ENCODE measurements around the gene RERE.

RERE gene

GRCh38 chr1:8395433-8395866 lies 422.0 kb downstream of the RERE start:
- H3K27ac ChIP-seq (ENCODE audit: extremely low read depth, low read depth, low read length): no peak overlapping the region; the same call in 1 of the 2 replicates
- peaks cover 15% of the 10 kb centered on the region; the same call in 1 of the 2 replicates for H3K4me1 ChIP-seq (ENCODE audit: control insufficient read depth, insufficient read depth, low read length)
- H3K9me3 ChIP-seq (ENCODE audit: control insufficient read depth, insufficient read depth, low read depth, low read length): no peaks in the 10 kb centered on the region
- ChIA-PET POLR2A (no interaction called here), CTCF (interaction anchor here (0.6 to 0.7 kb wide), 2 partner anchors 305 to 643 kb away, joined by 5 to 6 read pairs; no protein-coding TSS in a partner anchor)
- H3K4me3 ChIP-seq (ENCODE audit: low read depth, low read length): no peak overlapping the region
- peaks cover 4 to 6% of the 10 kb centered on the region in 2 experiments; a peak in 2 of 3 replicates for H3K36me3 ChIP-seq (ENCODE audit: control insufficient read depth in 2 of 2, insufficient read depth in 1 of 2, low read length in 2 of 2)
- TF ChIP-seq ZNF549 (tag by site-specific recombination; IDR thresholded peaks at IDR 0.05) (no peak), ZFHX2 (tag by site-specific recombination; conservative IDR thresholded peaks at IDR 0.05) (0 out of 2 replicates have a peak, but pooled peaks have one; percentile 2), ZNF792 (tag by site-specific recombination; IDR thresholded peaks at IDR 0.05) (0 out of 2 replicates have a peak, but pooled peaks have one; percentile 5)

GRCh38 chr1:8394456-8395321 lies 422.8 kb downstream of the RERE start:
- Histone ChIP-seq H3K27ac (ENCODE audit: extremely low read depth, low read depth, low read length) (peak overlapping the region; percentile 1; the same call in 1 of the 2 replicates), H3K4me1 (ENCODE audit: control insufficient read depth, insufficient read depth, low read length) (peaks cover 15% of the 10 kb centered on the region; the same call in 1 of the 2 replicates), H3K36me3 (ENCODE audit: control insufficient read depth in 2 of 2, insufficient read depth in 1 of 2, low read length in 2 of 2) (peaks cover 4 to 11% of the 10 kb centered on the region in 2 experiments; a peak in 2 of 3 replicates), H3K9me3 (ENCODE audit: control insufficient read depth, insufficient read depth, low read depth, low read length) (no peaks in the 10 kb centered on the region), H3K4me3 (ENCODE audit: low read depth, low read length) (no peak overlapping the region)
- CTCF ChIA-PET: interaction anchor here (0.7 to 1.0 kb wide), 2 partner anchors 65 to 167 kb away, joined by 3 read pairs; no protein-coding TSS in a partner anchor
- POLR2A ChIA-PET: no interaction called here
- peak; percentile 28; the same call in 1 of the 2 replicates for TF ChIP-seq KLF16 (tag by site-specific recombination; IDR thresholded peaks at IDR 0.05)
- TF ChIP-seq ZNF211 (tag by site-specific recombination; IDR thresholded peaks at IDR 0.05; ENCODE audit: low read depth): no peak
- 0 out of 2 replicates have a peak, but pooled peaks have one; percentile 38 for TF ChIP-seq ZNF692 (tag by site-specific recombination; IDR thresholded peaks at IDR 0.05)
- TF ChIP-seq ZXDB (tag by site-specific recombination; IDR thresholded peaks at IDR 0.05): peak; percentile 74
- peak; percentile 52; the same call in 1 of the 2 replicates for TF ChIP-seq TCF7L2 (IDR thresholded peaks at IDR 0.05; ENCODE audit: borderline replicate concordance, low read depth, low read length)
- TF ChIP-seq TRIM28 (IDR thresholded peaks at IDR 0.05; ENCODE audit: borderline replicate concordance, low read length): 0 out of 2 replicates have a peak, but pooled peaks have one; percentile 25
- peak; percentile 77 for TF ChIP-seq ZNF629 (tag by site-specific recombination; IDR thresholded peaks at IDR 0.05)
- peak; percentile 51 for TF ChIP-seq BCL11A (tag by site-specific recombination; IDR thresholded peaks at IDR 0.05; ENCODE audit: low read depth)
- no peak for TF ChIP-seq ZNF155 (tag by site-specific recombination; IDR thresholded peaks at IDR 0.05)
- peak; percentile 76; the same call in 1 of the 2 replicates for TF ChIP-seq SP7 (tag by site-specific recombination; IDR thresholded peaks at IDR 0.05)
- peak; percentile 26; the same call in 1 of the 2 replicates for TF ChIP-seq KLF8 (tag by site-specific recombination; IDR thresholded peaks at IDR 0.05)
- TF ChIP-seq PRDM4 (tag by site-specific recombination; IDR thresholded peaks at IDR 0.05): peak; percentile 10; the same call in 1 of the 2 replicates
- 0 out of 2 replicates have a peak, but pooled peaks have one; percentile 14 for TF ChIP-seq ZNF792 (tag by site-specific recombination; IDR thresholded peaks at IDR 0.05)
- TF ChIP-seq ZNF555 (tag by site-specific recombination; conservative IDR thresholded peaks at IDR 0.05): no peak
- TF ChIP-seq ZEB2 (tag by site-specific recombination; IDR thresholded peaks at IDR 0.05): 0 out of 2 replicates have a peak, but pooled peaks have one; percentile 37
- TF ChIP-seq OSR2 (tag by site-specific recombination; IDR thresholded peaks at IDR 0.05): peak; percentile 71
- TF ChIP-seq FEZF1 (tag by site-specific recombination; IDR thresholded peaks at IDR 0.05): peak; percentile 87
- TF ChIP-seq ZNF843 (tag by site-specific recombination; IDR thresholded peaks at IDR 0.05): peak; percentile 87
- peak; percentile 88 for TF ChIP-seq MZF1 (tag by site-specific recombination; IDR thresholded peaks at IDR 0.05; ENCODE audit: borderline replicate concordance)
- TF ChIP-seq ZNF791 (tag by site-specific recombination; IDR thresholded peaks at IDR 0.05): no peak
- TF ChIP-seq ZSCAN16 (tag by site-specific recombination; IDR thresholded peaks at IDR 0.05): peak; percentile 91
- peak; percentile 71; the same call in 1 of the 2 replicates for TF ChIP-seq ZNF184 (tag by site-specific recombination; IDR thresholded peaks at IDR 0.05)
- TF ChIP-seq KLF10 (tag by site-specific recombination; IDR thresholded peaks at IDR 0.05): peak; percentile 68; the same call in 1 of the 2 replicates
- TF ChIP-seq ZNF513 (tag by site-specific recombination; IDR thresholded peaks at IDR 0.05): no peak
- peak; percentile 38; the same call in 1 of the 2 replicates for TF ChIP-seq GFI1B (tag by site-specific recombination; IDR thresholded peaks at IDR 0.05)

Measured in HEK293 (cell line).